Epithelial cell of proximal tubule (primary cell): Measurements from ENCODE around the gene ZNF341. TPM values are rescaled to one million over a fixed set of nuclear protein-coding genes. Genes with fewer than 3 reads are reported as not detected.
"Not testable (repeated sequence)": the region's sequence is repeated elsewhere in the genome, so short reads cannot be mapped to it uniquely, and the experiment has no call there.

Experiments
- DNase-seq: peaks from one replicate; pipeline ENCODE4 v3.0.0-alpha.2; 2011; ENCODE audit warnings: low read depth
- H3K4me3 ChIP-seq: 2 replicates; pipeline ENCODE4 v1.5.1; 2011; ENCODE audit warnings: low read depth, mild to moderate bottlenecking, low read length
- total RNA-seq: library from RNA; depleted of rRNA; stranded (reverse); fragments of >200 nt; gene quantifications from 2 replicates; pipeline ENCODE4 v1.2.3, GENCODE V29; 2015
- TF ChIP-seq, protein P1 (sequence below): conservative IDR thresholded peaks from 2 replicates; pipeline ENCODE4 v1.5.1; 2012; ENCODE audit warnings: low read depth, mild to moderate bottlenecking, low read length

The ZNF341 gene
- total RNA-seq, 1 donor from 2014 or later: 2.1 TPM

DNA sequence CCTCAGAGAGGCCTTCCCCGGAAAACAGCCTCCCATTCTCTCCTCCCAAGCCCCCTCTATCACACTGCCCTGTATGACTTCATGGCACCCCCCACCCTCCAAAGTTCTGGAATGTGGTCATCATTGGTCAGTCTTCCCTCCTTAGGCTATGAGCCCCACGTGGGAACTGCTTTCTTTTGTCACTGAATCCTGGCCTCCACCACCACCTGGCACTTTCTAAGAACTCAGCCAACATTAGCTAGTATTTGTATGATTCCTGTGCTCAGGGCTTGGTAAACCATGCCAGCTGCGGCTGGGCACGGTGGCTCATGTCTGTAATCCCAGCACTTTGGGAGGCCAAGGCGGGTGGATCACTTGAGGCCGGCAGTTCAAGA, 37.2 kb upstream of the ZNF341 start:
- TF ChIP-seq, protein P1, sequence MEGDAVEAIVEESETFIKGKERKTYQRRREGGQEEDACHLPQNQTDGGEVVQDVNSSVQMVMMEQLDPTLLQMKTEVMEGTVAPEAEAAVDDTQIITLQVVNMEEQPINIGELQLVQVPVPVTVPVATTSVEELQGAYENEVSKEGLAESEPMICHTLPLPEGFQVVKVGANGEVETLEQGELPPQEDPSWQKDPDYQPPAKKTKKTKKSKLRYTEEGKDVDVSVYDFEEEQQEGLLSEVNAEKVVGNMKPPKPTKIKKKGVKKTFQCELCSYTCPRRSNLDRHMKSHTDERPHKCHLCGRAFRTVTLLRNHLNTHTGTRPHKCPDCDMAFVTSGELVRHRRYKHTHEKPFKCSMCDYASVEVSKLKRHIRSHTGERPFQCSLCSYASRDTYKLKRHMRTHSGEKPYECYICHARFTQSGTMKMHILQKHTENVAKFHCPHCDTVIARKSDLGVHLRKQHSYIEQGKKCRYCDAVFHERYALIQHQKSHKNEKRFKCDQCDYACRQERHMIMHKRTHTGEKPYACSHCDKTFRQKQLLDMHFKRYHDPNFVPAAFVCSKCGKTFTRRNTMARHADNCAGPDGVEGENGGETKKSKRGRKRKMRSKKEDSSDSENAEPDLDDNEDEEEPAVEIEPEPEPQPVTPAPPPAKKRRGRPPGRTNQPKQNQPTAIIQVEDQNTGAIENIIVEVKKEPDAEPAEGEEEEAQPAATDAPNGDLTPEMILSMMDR: no peak
- no peak overlapping the region for H3K4me3 ChIP-seq
- no peak for DNase-seq

DNA sequence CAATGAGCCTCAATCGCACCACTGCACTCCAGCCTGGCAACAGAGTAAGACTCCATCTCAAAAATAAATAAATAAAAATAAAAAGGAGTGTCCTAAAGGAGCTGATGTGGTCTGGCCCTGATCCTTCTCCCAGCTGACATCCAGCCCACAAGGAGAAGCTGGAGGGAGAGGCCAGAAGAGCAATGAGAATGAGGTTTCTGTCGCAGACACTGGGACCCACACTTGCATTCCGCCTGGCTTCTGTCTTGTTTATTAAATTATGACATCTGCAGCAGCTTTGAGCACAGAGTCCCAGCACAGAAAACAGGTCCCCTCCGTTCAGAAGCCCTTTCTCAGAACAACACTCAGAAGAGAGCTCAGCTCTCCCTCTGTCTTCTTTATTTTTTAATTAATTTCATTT, 35.3 kb upstream of the ZNF341 start:
- no peak overlapping the region for H3K4me3 ChIP-seq
- DNase-seq: no peak
- TF ChIP-seq, protein P1: no peak

DNA sequence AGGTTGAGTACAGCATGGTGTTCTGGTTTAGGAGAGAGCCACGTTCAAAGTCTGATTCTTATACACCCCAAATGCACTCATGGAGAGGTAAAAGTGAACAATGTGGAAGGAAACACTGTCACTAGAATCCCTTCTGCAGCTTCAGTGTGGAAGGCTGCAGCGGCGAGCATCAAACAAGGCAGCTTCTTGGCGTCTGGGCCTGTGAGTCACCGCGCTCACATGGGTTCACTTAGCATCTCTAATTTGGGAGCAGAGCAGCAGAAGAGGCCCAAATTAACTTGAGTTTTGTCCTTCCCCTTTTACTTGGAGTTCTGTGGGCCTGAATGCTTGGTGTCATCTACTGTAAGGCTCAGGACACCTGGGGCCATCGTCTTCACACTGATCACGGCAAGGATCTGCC, 34.7 kb upstream of the ZNF341 start:
- no peak for DNase-seq
- TF ChIP-seq, protein P1: no peak
- no peak overlapping the region for H3K4me3 ChIP-seq

DNA sequence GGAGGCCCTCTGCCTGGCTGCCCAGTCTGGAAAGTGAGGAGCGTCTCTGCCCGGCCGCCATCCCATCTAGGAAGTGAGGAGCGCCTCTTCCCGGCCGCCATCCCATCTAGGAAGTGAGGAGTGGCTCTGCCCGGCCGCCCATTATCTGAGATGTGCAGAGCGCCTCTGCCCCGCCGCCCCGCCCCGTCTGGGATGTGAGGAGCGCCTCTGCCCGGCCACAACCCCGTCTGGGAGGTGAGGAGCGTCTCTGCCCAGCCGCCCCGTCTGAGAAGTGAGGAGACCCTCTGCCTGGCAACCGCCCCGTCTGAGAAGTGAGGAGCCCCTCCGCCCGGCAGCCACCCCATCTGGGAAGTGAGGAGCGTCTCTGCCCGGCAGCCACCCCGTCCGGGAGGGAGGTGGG, 32.8 kb upstream of the ZNF341 start:
- H3K4me3 ChIP-seq, DNase-seq: not testable (repeated sequence)

DNA sequence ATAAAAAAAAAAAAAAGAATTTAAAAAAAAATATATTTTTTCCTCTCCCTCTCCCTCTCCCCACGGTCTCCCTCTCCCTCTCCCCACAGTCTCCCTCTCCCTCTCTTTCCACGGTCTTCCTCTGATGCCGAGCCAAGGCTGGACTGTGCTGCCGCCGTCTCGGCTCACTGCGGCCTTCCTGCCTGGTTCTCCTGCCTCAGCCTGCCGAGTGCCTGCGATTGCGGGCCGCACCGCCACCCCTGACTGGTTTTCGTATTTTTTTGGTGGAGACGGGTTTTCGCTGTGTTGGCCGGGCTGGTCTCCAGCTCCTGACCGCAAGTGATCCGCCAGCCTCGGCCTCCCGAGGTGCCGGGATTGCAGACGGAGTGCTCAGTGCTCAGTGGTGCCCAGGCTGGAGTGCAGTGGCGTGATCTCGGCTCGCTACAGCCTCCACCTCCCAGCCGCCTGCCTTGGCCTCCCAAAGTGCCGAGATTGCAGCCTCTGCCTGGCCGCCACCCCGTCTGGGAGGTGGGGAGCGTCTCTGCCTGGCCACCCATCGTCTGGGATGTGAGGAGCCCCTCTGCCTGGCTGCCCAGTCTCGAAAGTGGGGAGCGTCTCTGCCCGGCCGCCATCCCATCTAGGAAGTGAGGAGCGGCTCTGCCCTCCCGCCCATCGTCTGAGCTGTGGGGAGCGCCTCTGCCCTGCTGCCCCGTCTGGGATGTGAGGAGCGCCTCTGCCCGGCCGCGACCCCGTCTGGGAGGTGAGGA, 30.9 kb upstream of the ZNF341 start:
- not testable (repeated sequence) for DNase-seq, H3K4me3 ChIP-seq

DNA sequence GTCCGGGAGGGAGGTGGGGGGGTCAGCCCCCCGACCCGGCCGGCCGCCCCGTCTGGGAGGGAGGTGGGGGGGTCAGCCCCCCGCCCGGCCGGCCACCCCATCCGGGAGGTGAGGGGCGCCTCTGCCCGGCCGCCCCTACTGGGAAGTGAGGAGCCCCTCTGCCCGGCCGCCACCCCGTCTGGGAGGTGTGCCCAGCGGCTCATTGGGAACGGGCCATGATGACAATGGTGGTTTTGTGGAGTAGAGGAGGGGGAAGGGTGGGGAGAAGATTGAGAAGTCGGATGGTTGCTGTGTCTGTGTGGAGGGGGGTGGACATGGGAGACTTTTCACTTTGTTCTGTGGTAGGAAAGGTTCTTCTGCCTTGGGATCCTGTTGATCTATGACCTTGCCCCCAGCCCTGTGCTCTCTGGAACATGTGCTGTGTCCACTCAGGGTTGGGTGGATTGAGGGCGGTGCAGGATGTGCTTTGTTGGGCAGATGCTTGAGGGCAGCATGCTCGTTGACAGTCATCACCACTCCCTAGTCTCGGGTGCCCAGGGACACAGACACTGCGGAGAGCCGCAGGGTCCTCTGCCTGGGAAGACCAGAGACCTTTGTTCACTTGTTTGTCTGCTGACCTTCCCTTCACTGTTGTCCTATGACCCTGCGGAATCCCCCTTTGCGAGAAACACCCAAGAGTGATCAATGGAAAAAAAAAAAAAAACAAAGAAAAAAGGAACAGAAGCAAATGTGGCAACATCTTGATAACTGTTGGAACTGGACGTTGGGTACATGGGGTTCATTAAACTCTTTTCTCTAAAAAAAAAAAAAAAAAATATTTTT, 30.0 kb upstream of the ZNF341 start:
- no peak overlapping the region for H3K4me3 ChIP-seq
- TF ChIP-seq, protein P1: no peak

DNA sequence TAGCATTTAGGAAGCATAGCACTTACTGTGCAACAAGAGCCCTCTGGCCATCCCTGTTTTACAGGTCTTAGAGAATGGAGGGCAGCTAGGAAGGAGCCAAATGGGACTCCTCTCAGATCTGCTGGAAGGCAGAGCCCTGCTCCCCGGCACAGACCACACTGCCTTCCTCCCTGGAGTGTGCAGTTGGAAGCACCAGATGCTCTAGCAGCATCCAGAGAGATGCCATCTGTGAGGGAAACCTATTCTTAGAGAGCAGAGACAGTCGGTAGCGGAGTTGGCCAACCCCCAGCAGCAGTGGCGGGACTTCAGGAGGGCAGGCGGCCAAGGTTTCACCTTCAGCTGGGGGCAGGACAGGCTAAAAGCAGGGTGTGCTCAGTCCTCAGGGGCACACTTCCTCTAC, 28.9 kb upstream of the ZNF341 start:
- no peak overlapping the region for H3K4me3 ChIP-seq
- no peak for DNase-seq
- TF ChIP-seq, protein P1: no peak

More for the DNA sequence above, 30.0 kb upstream of the ZNF341 start:
- no peak for DNase-seq
